ENCODE results near the gene CD2BP2. TPM values are rescaled to one million over a fixed set of nuclear protein-coding genes. Genes with fewer than 3 reads are reported as not detected.

The CD2BP2 gene
- 44.2 and 45.1 TPM in 2 replicates for total RNA-seq
- polyA plus RNA-seq, result 37.6 and 41.0 TPM in 2 replicates

DNA sequence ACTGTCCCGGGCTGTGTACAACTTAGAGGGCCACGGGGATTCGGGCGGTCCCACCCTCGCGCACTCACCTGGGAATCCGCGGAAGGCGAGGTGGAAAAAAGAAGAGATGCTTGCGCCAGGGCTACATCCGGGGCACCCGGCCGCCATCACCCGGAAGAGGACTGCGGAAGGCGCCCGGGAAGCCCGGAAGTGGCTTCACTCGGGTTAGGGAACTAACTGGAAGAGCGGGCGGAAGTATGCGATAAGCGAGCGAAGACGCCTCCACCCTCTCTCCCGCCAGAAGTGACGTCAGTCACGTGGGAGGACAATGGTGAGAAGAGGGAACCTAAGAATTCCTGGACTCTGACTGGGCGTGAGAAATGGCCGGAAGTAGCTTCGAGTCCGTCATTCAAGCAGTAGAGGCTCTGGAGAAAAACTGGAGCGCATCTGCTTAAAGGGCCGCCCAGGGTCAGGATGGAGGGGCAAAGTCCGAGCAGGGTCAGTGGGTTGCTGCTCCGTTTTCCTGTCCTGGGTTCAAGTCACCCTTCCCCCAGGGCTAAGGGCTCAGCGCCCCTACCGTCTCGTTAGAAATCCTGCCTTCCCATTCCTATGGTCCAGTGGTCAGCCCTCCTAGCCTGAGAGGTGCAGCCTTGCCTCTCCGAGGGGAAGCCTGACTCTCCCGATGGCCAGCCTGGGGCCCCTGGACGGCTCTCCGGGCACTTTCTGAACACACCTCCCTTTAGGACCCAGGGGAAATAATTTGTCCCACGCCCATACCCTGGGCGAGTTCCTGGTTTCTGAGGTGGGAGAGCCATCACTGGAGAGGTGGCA lies at the start of gene CD2BP2:
Gene CD2BP2, minus strand, starts transcription at position 165 of the 810 bp plus-strand sequence. CDS start 627 bp downstream, outside the sequence.
- DNase-seq (ENCODE audit: low spot score), result peak; percentile 99
- TF ChIP-seq EZH2 (IDR thresholded peaks at IDR 0.05; ENCODE audit: borderline replicate concordance), result no peak
- TF ChIP-seq EZH2phosphoT487 (IDR thresholded peaks at IDR 0.05; ENCODE audit: low read depth, severe bottlenecking, unreplicated experiment), result no peak
- H3K27ac ChIP-seq, result peak within 1 kb of the TSS; percentile 97
- H2AFZ ChIP-seq, result peak within 1 kb of the TSS; percentile 59
- WGBS (ENCODE audit: low lambda C conversion rate, missing lambda C conversion rate), result under 1% methylated on average over 43 of the region's 45 CpGs
- H3K9me3 ChIP-seq (ENCODE audit: low read depth), result no peaks in the 10 kb centered on the region
- peaks cover 17% of the 10 kb centered on the region for H3K4me1 ChIP-seq (ENCODE audit: insufficient read depth)
- H3K79me2 ChIP-seq, result peaks cover 26% of the 10 kb centered on the region
- no peaks in the 10 kb centered on the region for H3K9me2 ChIP-seq (replicated peaks; ENCODE audit: insufficient read depth)
- peak within 1 kb of the TSS; percentile 95 for H3K4me2 ChIP-seq
- no peaks in the 10 kb centered on the region for H3K27me3 ChIP-seq
- H3K36me3 ChIP-seq (replicated peaks; ENCODE audit: insufficient read depth, low read depth), result no peaks in the 10 kb centered on the region
- peak within 1 kb of the TSS; percentile 47 for H3K4me3 ChIP-seq
- H4K20me1 ChIP-seq (ENCODE audit: insufficient read depth, poor library complexity, severe bottlenecking), result no peaks in the 10 kb centered on the region

DNA sequence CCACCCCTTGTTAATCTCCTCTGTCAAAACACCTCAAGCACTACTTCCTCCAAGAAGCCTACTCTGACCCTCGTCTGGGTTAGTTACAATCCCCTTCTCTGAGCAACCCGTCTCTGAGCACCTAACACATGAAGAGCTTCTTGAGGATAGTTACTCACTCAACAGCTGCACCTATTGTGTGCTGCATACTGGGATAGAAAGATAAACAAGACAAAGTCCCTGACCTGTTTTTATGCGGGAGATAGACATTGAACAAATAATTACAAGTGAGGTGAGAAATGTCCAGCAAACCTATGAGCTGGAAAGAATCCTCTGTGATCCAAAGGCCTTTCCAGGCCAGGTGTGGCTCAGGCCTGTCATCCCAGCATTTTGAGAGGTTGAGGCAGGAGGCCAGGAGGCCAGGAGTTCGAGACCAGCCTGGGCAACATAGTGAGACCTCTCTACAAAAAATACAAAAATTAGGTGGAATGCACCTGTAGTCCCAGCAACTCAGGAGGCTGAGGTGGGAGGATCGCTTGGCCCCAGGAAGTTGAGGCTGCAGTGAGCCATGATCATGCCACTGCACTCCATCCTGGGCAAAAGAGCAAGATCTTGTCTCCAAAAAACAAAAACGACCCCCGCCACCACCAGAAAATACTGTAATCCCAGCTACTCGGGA lies 46.8 kb upstream of the CD2BP2 start:
- no peaks in the 10 kb centered on the region for H3K9me3 ChIP-seq (ENCODE audit: low read depth)
- H3K36me3 ChIP-seq (replicated peaks; ENCODE audit: insufficient read depth, low read depth), result no peaks in the 10 kb centered on the region
- H3K79me2 ChIP-seq, result peaks cover 12% of the 10 kb centered on the region
- 76% methylated on average over 8 of the region's 8 CpGs for WGBS (ENCODE audit: low lambda C conversion rate, missing lambda C conversion rate)
- peak overlapping the region; percentile 87 for H3K27ac ChIP-seq
- peaks cover 4% of the 10 kb centered on the region for H3K4me1 ChIP-seq (ENCODE audit: insufficient read depth)
- H2AFZ ChIP-seq, result no peak overlapping the region
- no peaks in the 10 kb centered on the region for H3K27me3 ChIP-seq
- H3K9me2 ChIP-seq (replicated peaks; ENCODE audit: insufficient read depth), result no peaks in the 10 kb centered on the region
- H3K4me3 ChIP-seq, result no peak overlapping the region
- DNase-seq (ENCODE audit: low spot score), result peak; percentile 42
- TF ChIP-seq EZH2 (IDR thresholded peaks at IDR 0.05; ENCODE audit: borderline replicate concordance) (no peak), EZH2phosphoT487 (IDR thresholded peaks at IDR 0.05; ENCODE audit: low read depth, severe bottlenecking, unreplicated experiment) (no peak)
- TF ChIP-seq, protein P1, sequence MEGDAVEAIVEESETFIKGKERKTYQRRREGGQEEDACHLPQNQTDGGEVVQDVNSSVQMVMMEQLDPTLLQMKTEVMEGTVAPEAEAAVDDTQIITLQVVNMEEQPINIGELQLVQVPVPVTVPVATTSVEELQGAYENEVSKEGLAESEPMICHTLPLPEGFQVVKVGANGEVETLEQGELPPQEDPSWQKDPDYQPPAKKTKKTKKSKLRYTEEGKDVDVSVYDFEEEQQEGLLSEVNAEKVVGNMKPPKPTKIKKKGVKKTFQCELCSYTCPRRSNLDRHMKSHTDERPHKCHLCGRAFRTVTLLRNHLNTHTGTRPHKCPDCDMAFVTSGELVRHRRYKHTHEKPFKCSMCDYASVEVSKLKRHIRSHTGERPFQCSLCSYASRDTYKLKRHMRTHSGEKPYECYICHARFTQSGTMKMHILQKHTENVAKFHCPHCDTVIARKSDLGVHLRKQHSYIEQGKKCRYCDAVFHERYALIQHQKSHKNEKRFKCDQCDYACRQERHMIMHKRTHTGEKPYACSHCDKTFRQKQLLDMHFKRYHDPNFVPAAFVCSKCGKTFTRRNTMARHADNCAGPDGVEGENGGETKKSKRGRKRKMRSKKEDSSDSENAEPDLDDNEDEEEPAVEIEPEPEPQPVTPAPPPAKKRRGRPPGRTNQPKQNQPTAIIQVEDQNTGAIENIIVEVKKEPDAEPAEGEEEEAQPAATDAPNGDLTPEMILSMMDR (IDR thresholded peaks at IDR 0.05; ENCODE audit: poor library complexity), result no peak
- no peaks in the 10 kb centered on the region for H4K20me1 ChIP-seq (ENCODE audit: insufficient read depth, poor library complexity, severe bottlenecking)
- H3K4me2 ChIP-seq, result peak overlapping the region; percentile 94

DNA sequence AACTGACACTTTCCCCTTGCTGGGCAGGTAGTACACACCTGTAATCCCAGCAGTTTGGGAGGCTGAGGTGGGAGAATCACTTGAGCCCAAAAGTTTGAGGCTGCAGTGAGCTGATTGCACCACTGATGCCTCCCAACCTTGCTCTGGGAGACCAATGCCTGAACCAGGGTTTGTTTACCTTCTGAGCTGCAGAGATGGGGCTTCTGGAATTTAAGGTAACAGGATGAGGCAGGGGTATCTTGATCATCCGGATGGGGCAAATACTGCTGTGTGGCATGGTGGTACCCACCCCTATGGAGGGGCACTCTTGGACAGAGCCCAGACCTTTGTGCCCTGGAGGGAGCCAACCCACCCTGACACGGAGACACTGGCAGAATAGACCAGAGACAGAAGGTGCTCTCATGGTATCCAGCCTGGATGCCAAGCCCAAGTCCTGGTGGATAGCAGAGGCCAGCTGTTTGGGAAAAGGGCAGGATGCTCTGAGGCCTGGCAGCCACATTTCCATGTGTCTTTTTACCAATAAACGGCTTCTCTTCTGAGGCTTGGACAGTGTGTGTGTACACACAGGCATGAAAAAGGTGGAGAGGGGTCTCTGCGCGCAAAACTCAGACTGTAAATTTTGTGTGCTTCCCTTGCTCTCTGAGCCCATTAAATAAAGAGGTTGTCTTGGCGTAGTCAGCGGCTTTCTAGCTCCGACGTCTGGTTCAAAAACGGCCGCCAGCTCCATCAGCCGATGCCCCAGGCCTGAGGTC lies 44.5 kb upstream of the CD2BP2 start:
- Histone ChIP-seq H3K4me2 (peak overlapping the region; percentile 94), H3K27me3 (no peaks in the 10 kb centered on the region), H3K9me3 (ENCODE audit: low read depth) (no peaks in the 10 kb centered on the region), H3K36me3 (replicated peaks; ENCODE audit: insufficient read depth, low read depth) (no peaks in the 10 kb centered on the region), H3K4me3 (peak overlapping the region; percentile 39), H3K79me2 (peaks cover 19% of the 10 kb centered on the region), H3K9me2 (replicated peaks; ENCODE audit: insufficient read depth) (no peaks in the 10 kb centered on the region), H3K4me1 (ENCODE audit: insufficient read depth) (no peaks in the 10 kb centered on the region), H2AFZ (peak overlapping the region; percentile 66), H4K20me1 (ENCODE audit: insufficient read depth, poor library complexity, severe bottlenecking) (no peaks in the 10 kb centered on the region), H3K27ac (peak overlapping the region; percentile 87)
- TF ChIP-seq EZH2 (IDR thresholded peaks at IDR 0.05; ENCODE audit: borderline replicate concordance) (no peak), EZH2phosphoT487 (IDR thresholded peaks at IDR 0.05; ENCODE audit: low read depth, severe bottlenecking, unreplicated experiment) (no peak)
- TF ChIP-seq, protein P1 (IDR thresholded peaks at IDR 0.05; ENCODE audit: poor library complexity), result no peak
- DNase-seq (ENCODE audit: low spot score), result no peak
- 13% methylated on average over 12 of the region's 12 CpGs for WGBS (ENCODE audit: low lambda C conversion rate, missing lambda C conversion rate)
